Measurements from ENCODE around the gene LETM1.

DNA sequence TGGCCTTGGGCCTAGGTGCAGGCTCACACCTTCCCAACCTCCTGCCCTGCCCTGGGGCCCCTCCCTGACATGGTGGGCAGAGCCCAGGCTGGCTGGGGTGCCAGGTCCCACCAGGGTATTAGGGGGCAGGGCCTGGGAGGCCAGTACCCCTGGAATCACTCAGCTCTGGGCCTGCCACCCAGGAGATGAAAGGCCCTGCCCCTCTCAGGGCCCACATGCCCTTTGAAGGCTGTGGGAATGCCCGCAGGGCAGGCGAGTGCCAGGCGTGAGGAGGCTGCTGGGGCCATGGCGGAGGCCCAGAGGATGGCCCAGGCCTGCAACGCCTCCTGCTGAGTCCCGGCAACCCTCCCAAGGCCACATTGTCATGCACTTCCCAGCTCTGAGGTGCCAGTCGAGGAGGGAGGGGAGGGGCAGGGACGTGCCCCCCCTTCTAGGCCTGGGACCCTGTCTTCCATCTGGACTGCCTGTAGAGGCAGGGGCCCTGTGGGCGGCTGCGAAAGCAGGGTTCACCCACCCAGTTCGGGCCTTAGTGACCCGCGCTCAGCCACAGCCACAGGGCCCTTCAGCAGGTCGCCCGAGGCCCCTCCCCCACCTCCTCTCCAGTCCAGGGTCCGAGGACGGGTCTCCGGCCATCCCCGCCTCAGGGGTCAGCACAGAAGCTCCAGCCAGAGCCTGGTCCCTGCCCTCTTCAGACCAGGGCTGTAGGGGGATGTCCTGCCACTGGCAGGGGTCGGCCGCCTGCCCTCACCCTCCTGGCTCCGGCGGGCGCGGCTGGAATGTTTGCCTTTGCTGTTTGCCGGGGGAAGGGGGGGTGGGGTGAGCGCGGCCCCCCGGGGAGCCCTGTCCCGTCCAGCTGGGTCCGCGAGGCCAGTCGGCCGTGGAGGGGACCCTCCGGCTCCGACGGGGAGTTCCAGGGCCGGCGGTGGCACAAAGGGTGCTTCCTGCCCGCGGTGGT, 89.6 kb downstream of the LETM1 start:
- TF ChIP-seq, protein P1, sequence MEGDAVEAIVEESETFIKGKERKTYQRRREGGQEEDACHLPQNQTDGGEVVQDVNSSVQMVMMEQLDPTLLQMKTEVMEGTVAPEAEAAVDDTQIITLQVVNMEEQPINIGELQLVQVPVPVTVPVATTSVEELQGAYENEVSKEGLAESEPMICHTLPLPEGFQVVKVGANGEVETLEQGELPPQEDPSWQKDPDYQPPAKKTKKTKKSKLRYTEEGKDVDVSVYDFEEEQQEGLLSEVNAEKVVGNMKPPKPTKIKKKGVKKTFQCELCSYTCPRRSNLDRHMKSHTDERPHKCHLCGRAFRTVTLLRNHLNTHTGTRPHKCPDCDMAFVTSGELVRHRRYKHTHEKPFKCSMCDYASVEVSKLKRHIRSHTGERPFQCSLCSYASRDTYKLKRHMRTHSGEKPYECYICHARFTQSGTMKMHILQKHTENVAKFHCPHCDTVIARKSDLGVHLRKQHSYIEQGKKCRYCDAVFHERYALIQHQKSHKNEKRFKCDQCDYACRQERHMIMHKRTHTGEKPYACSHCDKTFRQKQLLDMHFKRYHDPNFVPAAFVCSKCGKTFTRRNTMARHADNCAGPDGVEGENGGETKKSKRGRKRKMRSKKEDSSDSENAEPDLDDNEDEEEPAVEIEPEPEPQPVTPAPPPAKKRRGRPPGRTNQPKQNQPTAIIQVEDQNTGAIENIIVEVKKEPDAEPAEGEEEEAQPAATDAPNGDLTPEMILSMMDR (IDR thresholded peaks at IDR 0.05): no peak
- no peak for TF ChIP-seq EZH2 (IDR thresholded peaks at IDR 0.05)
- TF ChIP-seq EZH2phosphoT487 (IDR thresholded peaks at IDR 0.05): no peak

Measured in neural progenitor cell (in vitro differentiated cells).